ENCODE measurements around the gene DHRS12. TPM values are rescaled to one million over a fixed set of nuclear protein-coding genes. Genes with fewer than 3 reads are reported as not detected.

The DHRS12 gene
- total RNA-seq, 4 donors from 2014 or later = 7.6 to 11.8 (median 10.3) TPM

DNA sequence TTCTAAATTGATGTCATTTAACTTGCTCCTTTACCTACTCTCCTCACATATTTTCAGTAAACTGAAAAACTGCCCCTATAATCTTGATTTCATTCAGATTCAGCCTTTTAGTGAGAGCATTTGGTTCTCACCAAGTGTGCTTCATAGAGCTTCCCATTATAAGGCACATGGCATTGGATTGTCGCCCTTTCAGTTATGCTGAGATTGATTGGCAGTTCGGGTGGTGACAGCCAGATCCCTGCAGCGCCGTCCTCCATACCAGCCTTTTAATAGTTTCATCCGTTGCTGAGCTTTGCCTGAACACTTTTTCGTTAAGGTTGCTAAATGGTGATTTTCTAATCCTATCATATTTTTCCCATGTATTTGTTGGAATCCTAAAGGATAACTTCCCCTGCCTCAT is 80.4 kb downstream of the DHRS12 start:
- 92 to 94% methylated on average over 6 of the region's 6 CpGs for WGBS, 2 donors
- intact Hi-C loops (cut with DNase I; ENCODE audit: low total_unique reads) = no loop called here
- no peak for DNase-seq (ENCODE audit: low spot score in 2 of 2)
- H3K4me3 ChIP-seq (ENCODE audit: low read depth, poor library complexity, severe bottlenecking) = no peak overlapping the region
- TF ChIP-seq, protein P1, sequence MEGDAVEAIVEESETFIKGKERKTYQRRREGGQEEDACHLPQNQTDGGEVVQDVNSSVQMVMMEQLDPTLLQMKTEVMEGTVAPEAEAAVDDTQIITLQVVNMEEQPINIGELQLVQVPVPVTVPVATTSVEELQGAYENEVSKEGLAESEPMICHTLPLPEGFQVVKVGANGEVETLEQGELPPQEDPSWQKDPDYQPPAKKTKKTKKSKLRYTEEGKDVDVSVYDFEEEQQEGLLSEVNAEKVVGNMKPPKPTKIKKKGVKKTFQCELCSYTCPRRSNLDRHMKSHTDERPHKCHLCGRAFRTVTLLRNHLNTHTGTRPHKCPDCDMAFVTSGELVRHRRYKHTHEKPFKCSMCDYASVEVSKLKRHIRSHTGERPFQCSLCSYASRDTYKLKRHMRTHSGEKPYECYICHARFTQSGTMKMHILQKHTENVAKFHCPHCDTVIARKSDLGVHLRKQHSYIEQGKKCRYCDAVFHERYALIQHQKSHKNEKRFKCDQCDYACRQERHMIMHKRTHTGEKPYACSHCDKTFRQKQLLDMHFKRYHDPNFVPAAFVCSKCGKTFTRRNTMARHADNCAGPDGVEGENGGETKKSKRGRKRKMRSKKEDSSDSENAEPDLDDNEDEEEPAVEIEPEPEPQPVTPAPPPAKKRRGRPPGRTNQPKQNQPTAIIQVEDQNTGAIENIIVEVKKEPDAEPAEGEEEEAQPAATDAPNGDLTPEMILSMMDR (IDR thresholded peaks at IDR 0.05) = no peak
- TF ChIP-seq POLR2A (IDR thresholded peaks at IDR 0.05) = no peak

DNA sequence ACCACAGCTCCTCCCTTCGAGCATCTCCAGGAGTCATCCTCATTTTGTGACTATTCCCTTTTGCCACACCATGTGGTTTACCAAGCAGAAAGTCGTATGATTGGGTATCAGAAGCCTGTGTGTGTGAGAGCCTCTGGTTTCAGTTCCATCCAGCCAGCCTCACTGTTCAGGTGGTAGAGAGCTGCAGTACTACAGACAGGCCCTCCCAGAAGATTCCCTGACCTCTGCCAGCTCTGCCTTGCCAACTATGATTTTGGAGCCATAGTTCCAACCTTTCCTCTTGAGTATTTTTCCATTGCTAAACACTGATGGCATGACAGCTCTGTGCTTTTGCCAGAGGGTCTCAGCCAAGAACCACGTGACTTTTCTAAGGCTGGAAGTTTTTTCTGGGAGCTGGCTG is 82.5 kb downstream of the DHRS12 start:
- no peak for TF ChIP-seq POLR2A (IDR thresholded peaks at IDR 0.05)
- TF ChIP-seq, protein P1 (IDR thresholded peaks at IDR 0.05) = no peak
- WGBS, 2 donors = 38 to 47% methylated on average over 3 of the region's 3 CpGs
- intact Hi-C loops (cut with DNase I; ENCODE audit: low total_unique reads) = no loop called here
- no peak for DNase-seq (ENCODE audit: low spot score in 2 of 2)
- H3K4me3 ChIP-seq (ENCODE audit: low read depth, poor library complexity, severe bottlenecking) = no peak overlapping the region

DNA sequence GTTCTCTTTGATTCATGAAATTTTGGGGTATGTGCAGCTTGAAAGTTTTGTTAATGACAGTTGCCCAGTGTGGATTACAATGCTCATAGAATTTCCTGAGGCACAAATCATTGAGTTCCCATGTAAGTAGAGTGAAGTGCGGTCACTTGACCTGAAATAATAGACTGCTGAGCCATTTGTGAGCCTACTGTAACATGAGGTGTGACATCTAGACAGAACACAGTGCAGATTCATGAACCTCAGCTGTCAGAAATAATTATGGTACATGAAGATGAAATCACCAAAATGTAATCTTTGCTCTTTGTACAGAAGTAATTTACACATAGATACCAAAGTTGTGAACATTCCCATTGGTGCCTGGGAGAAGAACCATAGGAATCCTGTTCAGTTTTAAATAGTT is 84.6 kb downstream of the DHRS12 start:
- intact Hi-C loops (cut with DNase I; ENCODE audit: low total_unique reads) = no loop called here
- no peak for TF ChIP-seq POLR2A (IDR thresholded peaks at IDR 0.05)
- TF ChIP-seq, protein P1 (IDR thresholded peaks at IDR 0.05) = no peak
- no peak overlapping the region for H3K4me3 ChIP-seq (ENCODE audit: low read depth, poor library complexity, severe bottlenecking)
- DNase-seq (ENCODE audit: low spot score in 2 of 2) = no peak
- WGBS, 2 donors = 96 to 100% methylated on average over 1 of the region's 1 CpG

Other genes starting within 250 kb of the DHRS12 start
- gene WDFY2, start 219.7 kb downstream of the DHRS12 start, total RNA-seq = 10 to 100 TPM; 20.1 to 40.3 (median 22.4) TPM
- gene TMEM272, start 41.0 kb upstream of the DHRS12 start, total RNA-seq = under 1 TPM in 1 of 4 donors, not detected in 3; 0.32 TPM
- not detected for gene CCDC70, start 57.8 kb upstream of the DHRS12 start, total RNA-seq
- gene ATP7B, start 207.3 kb upstream of the DHRS12 start, total RNA-seq = 1 to 10 TPM; 2.6 to 6.1 (median 4.0) TPM
- 10 to 100 TPM in 3 of 4 donors, 1 to 10 TPM in 1; 8.2 to 27.9 (median 16.2) TPM for gene ALG11, start 208.2 kb upstream of the DHRS12 start, total RNA-seq
- 10 to 100 TPM in 2 of 4 donors, 1 to 10 TPM in 2; 7.0 to 12.1 (median 9.3) TPM for gene UTP14C, start 220.5 kb upstream of the DHRS12 start, total RNA-seq

All from lower leg skin (tissue), 4 donors.